SH-SY5Y (cell line): ENCODE results near the gene OR4K1.

Experiments
- GATA2 ChIP-seq: IDR thresholded peaks from 2 replicates; pipeline ENCODE4 v1.6.1; 2011; ENCODE audit warnings: mild to moderate bottlenecking, low read depth, low read length
- GATA3 ChIP-seq: IDR thresholded peaks from 2 replicates; pipeline ENCODE4 v1.6.1; 2011; ENCODE audit warnings: low read depth, mild to moderate bottlenecking, low read length, moderate library complexity

Gene OR4K1

DNA sequence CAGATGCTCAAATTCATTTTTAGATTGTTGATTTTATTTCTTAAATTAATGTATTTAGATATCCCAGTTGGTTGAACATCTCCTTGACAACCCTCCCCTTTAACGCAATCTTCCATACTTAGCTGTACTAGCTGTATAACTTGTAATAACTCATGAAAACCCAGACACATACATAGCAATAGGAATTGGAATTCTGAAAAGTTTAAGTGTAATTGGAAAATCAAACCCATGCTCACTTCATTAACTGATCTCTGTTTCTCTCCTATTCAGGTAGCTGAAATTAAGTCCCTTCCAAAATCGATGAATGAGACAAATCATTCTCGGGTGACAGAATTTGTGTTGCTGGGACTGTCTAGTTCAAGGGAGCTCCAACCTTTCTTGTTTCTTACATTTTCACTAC is 44.6 kb downstream of the OR4K1 start, which contains the start of gene OR4K15:
OR4K15 (plus strand) TSS at position 301 of the 400 bp plus-strand sequence; CDS start at position 301, 0 bp downstream.
- TF ChIP-seq GATA2 (no peak), GATA3 (no peak)
